Fibroblast of lung (primary cell): ENCODE measurements around the gene ETS2. TPM values are rescaled to one million over a fixed set of nuclear protein-coding genes. Genes with fewer than 3 reads are reported as not detected.
A peak's percentile ranks its signal among the peaks of the same experiment; 100 is the strongest.

Experiments used
- DNase-seq, 2 donors: peaks; one replicate each; pipeline versions ENCODE4 v3.0.0 to v3.0.0-alpha.2; 2010; ENCODE audit warnings: low read depth in 2 of 2
- H2AFZ ChIP-seq: 2 replicates; pipeline ENCODE4 v1.5.1; 2012; ENCODE audit warnings: low read length, control low read depth, inconsistent platforms
- H3K27ac ChIP-seq: 2 replicates; pipeline ENCODE4 v1.5.1; 2011; ENCODE audit warnings: low read length, control low read depth; ENCODE audit not compliant: insufficient read depth
- H3K27me3 ChIP-seq: 2 replicates; pipeline ENCODE4 v1.5.1; 2011; ENCODE audit warnings: mild to moderate bottlenecking, low read length; ENCODE audit not compliant: control insufficient read depth, insufficient read depth
- H3K36me3 ChIP-seq: 2 replicates; pipeline ENCODE4 v1.5.1; 2011; ENCODE audit warnings: low read length; ENCODE audit not compliant: control insufficient read depth, insufficient read depth
- H3K4me1 ChIP-seq: 2 replicates; pipeline ENCODE4 v1.5.1; 2011; ENCODE audit warnings: low read length; ENCODE audit not compliant: control insufficient read depth, insufficient read depth; ENCODE audit errors: extremely low read depth
- H3K4me2 ChIP-seq: 2 replicates; pipeline ENCODE4 v1.5.1; 2011; ENCODE audit warnings: low read length, control low read depth; ENCODE audit not compliant: insufficient read depth; ENCODE audit errors: extremely low read depth
- H3K4me3 ChIP-seq, 4 experiments: fragments of 200-600 bp in 1 of 4; sonication (generic) in 1 of 4; replicated peaks in 1 of 4; 2 replicates each; pipeline ENCODE4 v1.5.1; 2011 to 2016; ENCODE audit warnings: low read length in 4 of 4, low read depth in 3 of 4, mild to moderate bottlenecking in 3 of 4, control low read depth in 2 of 4, inconsistent platforms in 1 of 4, mixed read lengths in 1 of 4; ENCODE audit not compliant: insufficient read depth in 1 of 4; ENCODE audit errors: control extremely low read depth in 1 of 4
- H3K79me2 ChIP-seq: 2 replicates; pipeline ENCODE4 v1.5.1; 2012; ENCODE audit warnings: mild to moderate bottlenecking, low read length, inconsistent platforms; ENCODE audit not compliant: control insufficient read depth, insufficient read depth
- H3K9ac ChIP-seq: 2 replicates; pipeline ENCODE4 v1.5.1; 2011; ENCODE audit warnings: mild to moderate bottlenecking, low read length, control low read depth; ENCODE audit not compliant: insufficient read depth
- H3K9me3 ChIP-seq: 2 replicates; pipeline ENCODE4 v1.5.1; 2012; ENCODE audit warnings: low read depth, low read length; ENCODE audit not compliant: control insufficient read depth, insufficient read depth
- H4K20me1 ChIP-seq: 2 replicates; pipeline ENCODE4 v1.5.1; 2011; ENCODE audit warnings: low read length; ENCODE audit not compliant: control insufficient read depth, insufficient read depth; ENCODE audit errors: extremely low read depth
- CTCF ChIP-seq, 2 donors: IDR thresholded peaks in 1 of 2; conservative IDR thresholded peaks in 1 of 2; 1 replicate in 1 of 2; 2 replicates in 1 of 2; pipeline ENCODE4 v1.5.1; 2011 to 2012; ENCODE audit warnings: low read length in 2 of 2, control low read depth in 1 of 2, inconsistent platforms in 1 of 2, low read depth in 1 of 2, mild to moderate bottlenecking in 1 of 2
- EZH2 ChIP-seq: IDR thresholded peaks from 2 replicates; pipeline ENCODE4 v1.5.1; 2012; ENCODE audit warnings: low read length, control low read depth, mild to moderate bottlenecking; ENCODE audit errors: missing control alignments
- polyA plus RNA-seq, 2 donors: library from polyadenylated mRNA; depleted of rRNA in 1 of 2; stranded (reverse) in 1 of 2; unstranded in 1 of 2; fragments of >200 nt; gene quantifications; 2 replicates each; pipeline ENCODE4 v1.2.1, GENCODE V29; 2011 to 2012; ENCODE audit warnings: missing spikeins in 1 of 2
- total RNA-seq: library from RNA; depleted of rRNA; stranded (reverse); fragments of >200 nt; gene quantifications from 2 replicates; pipeline ENCODE4 v1.2.1, GENCODE V29; 2014

Gene ETS2
- total and polyA plus RNA-seq, 2 donors (not counting 1 experiment from before 2014, with no cell fraction given), result 28.0 to 77.3 TPM

DNA sequence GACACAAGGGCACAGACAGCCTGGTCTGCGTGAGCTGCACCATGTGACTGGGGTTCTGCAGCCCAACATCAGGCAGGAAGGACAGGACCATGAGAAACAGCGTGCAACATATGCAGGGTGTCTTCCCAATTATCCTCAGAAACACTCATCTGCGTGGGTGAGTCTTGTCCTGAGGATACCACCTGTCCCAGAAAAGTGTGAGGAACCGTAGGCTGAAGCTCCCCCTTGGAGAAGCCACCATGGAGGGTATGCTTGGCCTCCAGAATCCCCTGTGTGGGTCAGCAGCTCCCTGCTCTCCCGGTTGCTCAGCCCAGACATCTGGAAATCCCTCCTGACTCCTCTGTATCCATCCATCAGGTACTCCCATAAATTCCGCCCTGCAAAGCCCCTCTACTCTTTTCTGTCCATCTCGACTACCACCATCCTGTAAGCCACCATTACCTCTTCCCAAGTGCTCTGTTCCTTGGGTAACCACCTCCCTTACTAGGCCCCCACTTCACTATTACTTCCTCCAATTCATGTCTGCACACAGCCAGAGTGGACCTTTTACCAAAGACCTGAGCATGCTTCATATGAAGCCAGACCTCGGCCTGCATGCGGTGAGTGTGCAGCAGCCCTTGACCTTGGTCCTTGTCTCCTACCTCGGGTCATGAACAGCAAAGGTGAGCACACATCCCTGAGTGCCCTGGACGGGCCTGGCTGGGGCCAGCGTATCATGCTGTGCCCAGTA is 33.0 kb downstream of the ETS2 start:
- H4K20me1 ChIP-seq, result no peaks in the 10 kb centered on the region
- TF ChIP-seq EZH2, result no peak
- no peak for TF ChIP-seq CTCF (conservative IDR thresholded peaks at IDR 0.05 in 1 of 2, IDR thresholded peaks at IDR 0.05 in 1 of 2; ENCODE audit: low read depth in 1 of 2, low read length in 2 of 2)
- H3K27me3 ChIP-seq, result no peaks in the 10 kb centered on the region
- no peaks in the 10 kb centered on the region for H3K79me2 ChIP-seq
- no peak overlapping the region for H2AFZ ChIP-seq
- no peaks in the 10 kb centered on the region for H3K9me3 ChIP-seq
- no peak overlapping the region for H3K4me3 ChIP-seq
- H3K27ac ChIP-seq, result peak overlapping the region; percentile 78
- no peak overlapping the region for H3K4me2 ChIP-seq
- no peak for DNase-seq
- H3K36me3 ChIP-seq, result no peaks in the 10 kb centered on the region
- peaks cover 18% of the 10 kb centered on the region for H3K4me1 ChIP-seq
- H3K9ac ChIP-seq, result no peak overlapping the region

DNA sequence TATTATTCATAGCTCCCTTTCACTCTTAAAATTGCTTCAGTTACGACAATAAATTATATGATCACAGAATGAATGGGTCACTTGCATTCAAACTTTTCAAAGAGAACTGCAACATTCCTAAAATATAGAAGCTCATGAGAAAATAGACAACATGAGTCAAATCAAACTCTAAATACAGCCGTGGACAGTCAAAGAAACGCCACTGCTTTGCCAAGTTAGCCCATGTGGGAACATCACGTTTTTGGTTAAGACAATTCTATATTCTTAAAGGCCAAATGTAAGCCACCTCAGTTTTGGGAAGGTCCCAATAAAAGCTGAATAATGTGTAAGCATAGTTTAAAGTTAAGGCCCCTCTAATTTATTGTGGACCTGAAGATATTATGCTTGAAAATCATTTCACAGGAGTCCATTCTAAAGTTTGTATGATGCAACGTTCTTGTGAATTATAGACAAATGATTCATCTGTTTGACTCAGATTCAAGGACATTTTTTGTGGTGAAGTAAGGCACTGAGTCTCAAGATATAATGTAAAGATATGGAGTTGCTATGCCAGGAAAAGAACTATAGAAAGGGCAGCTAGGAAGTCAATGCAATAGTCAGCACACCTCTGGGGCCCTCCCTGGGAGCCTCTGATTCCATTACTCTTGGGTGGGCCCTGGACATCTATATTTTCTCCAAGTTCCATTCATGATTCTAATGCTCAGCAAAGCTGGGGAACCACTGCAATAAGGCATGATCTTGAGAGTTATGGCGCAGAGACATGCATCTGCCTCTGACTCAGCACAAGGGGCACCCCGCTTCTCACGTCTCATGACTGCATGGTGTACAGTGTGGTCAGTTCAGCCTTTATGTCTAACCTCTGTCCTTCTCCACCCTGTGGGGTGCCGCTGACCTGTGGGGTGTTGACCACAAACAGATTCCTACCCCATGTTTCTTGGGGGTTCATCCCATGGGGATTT is 33.9 kb downstream of the ETS2 start:
- Histone ChIP-seq H3K79me2 (no peaks in the 10 kb centered on the region), H3K9me3 (no peaks in the 10 kb centered on the region), H3K4me2 (peak overlapping the region; percentile 63), H3K27me3 (no peaks in the 10 kb centered on the region), H3K36me3 (no peaks in the 10 kb centered on the region), H3K27ac (peak overlapping the region; percentile 78), H3K4me1 (peaks cover 20% of the 10 kb centered on the region), H3K4me3 (no peak overlapping the region), H2AFZ (no peak overlapping the region), H4K20me1 (no peaks in the 10 kb centered on the region), H3K9ac (no peak overlapping the region)
- DNase-seq, result peak; percentile 94 to 97
- TF ChIP-seq CTCF (conservative IDR thresholded peaks at IDR 0.05 in 1 of 2, IDR thresholded peaks at IDR 0.05 in 1 of 2; ENCODE audit: low read depth in 1 of 2, low read length in 2 of 2) (no peak), EZH2 (no peak)
